ENCODE data around the gene WNT6. TPM values are rescaled to one million over a fixed set of nuclear protein-coding genes. Genes with fewer than 3 reads are reported as not detected.

WNT6 gene
- total RNA-seq, 6 experiments from 2014 or later, result 0.25 TPM; not detected in 5

- ATAC-seq, result no peak
- WGBS (ENCODE audit: insufficient coverage, low coverage, low lambda C conversion rate, missing lambda C conversion rate), result 38% methylated on average over 2 of the region's 2 CpGs
- no peaks in the 10 kb centered on the region for H3K9me3 ChIP-seq
- intact Hi-C loops (cut with DNase I), result no loop called here
- H3K36me3 ChIP-seq, result no peaks in the 10 kb centered on the region
- no peak overlapping the region for H3K27ac ChIP-seq
- peaks cover 0 to 32% of the 10 kb centered on the region in 2 donors for H3K27me3 ChIP-seq
- H3K4me3 ChIP-seq, result no peak overlapping the region
- peaks cover 0 to 11% (median 0%) of the 10 kb centered on the region in 4 donors for H3K4me1 ChIP-seq
- no peak for DNase-seq
- no peak for TF ChIP-seq CTCF (IDR thresholded peaks at IDR 0.05)
- TF ChIP-seq POLR2A (IDR thresholded peaks at IDR 0.05), result no peak
These were observed 16.2 kb downstream of the WNT6 start for GRCh38 chr2:218875692-218876246.

GRCh38 chr2:218876562-218877219 lies 17.1 kb downstream of the WNT6 start:
- peaks cover 0 to 24% of the 10 kb centered on the region in 2 donors for H3K27me3 ChIP-seq
- DNase-seq, result peak; percentile 53 to 63 (median 57)
- peaks cover 0 to 5% (median 0%) of the 10 kb centered on the region in 4 donors for H3K4me1 ChIP-seq
- no peak overlapping the region for H3K27ac ChIP-seq
- TF ChIP-seq CTCF (IDR thresholded peaks at IDR 0.05), result peak; percentile 86 to 93 (median 88)
- TF ChIP-seq POLR2A (IDR thresholded peaks at IDR 0.05), result no peak
- H3K4me3 ChIP-seq, result no peak overlapping the region
- no peaks in the 10 kb centered on the region for H3K9me3 ChIP-seq
- peak; percentile 55 to 82 (median 80) for ATAC-seq
- intact Hi-C loops (cut with DNase I), result no loop called here
- no peaks in the 10 kb centered on the region for H3K36me3 ChIP-seq
- 0% methylated on average over 3 of the region's 3 CpGs for WGBS (ENCODE audit: insufficient coverage, low coverage, low lambda C conversion rate, missing lambda C conversion rate)

- TF ChIP-seq CTCF (IDR thresholded peaks at IDR 0.05), result no peak
- no peak for TF ChIP-seq POLR2A (IDR thresholded peaks at IDR 0.05)
- Histone ChIP-seq H3K27me3 (peaks cover 0 to 25% of the 10 kb centered on the region in 2 donors), H3K36me3 (no peaks in the 10 kb centered on the region), H3K27ac (no peak overlapping the region), H3K4me3 (no peak overlapping the region), H3K4me1 (peaks cover 0 to 5% (median 0%) of the 10 kb centered on the region in 4 donors), H3K9me3 (no peaks in the 10 kb centered on the region)
- 20% methylated on average over 2 of the region's 6 CpGs for WGBS (ENCODE audit: insufficient coverage, low coverage, low lambda C conversion rate, missing lambda C conversion rate)
- intact Hi-C loops (cut with DNase I), result no loop called here
- no peak for ATAC-seq
- peak in 1 of 3 donors; percentile 30 for DNase-seq
These were observed 17.7 kb downstream of the WNT6 start for GRCh38 chr2:218877331-218877730.

- H3K27ac ChIP-seq, result no peak overlapping the region
- ATAC-seq, result no peak
- no peak overlapping the region for H3K4me3 ChIP-seq
These were observed 18.3 kb downstream of the WNT6 start for GRCh38 chr2:218877891-218878290.

More at GRCh38 chr2:218877891-218878290, 18.3 kb downstream of the WNT6 start:
- DNase-seq, result no peak
- H3K36me3 ChIP-seq, result no peaks in the 10 kb centered on the region
- H3K9me3 ChIP-seq, result no peaks in the 10 kb centered on the region
- TF ChIP-seq CTCF (IDR thresholded peaks at IDR 0.05), result no peak
- intact Hi-C loops (cut with DNase I), result no loop called here
- peaks cover 0 to 5% (median 0%) of the 10 kb centered on the region in 4 donors for H3K4me1 ChIP-seq
- H3K27me3 ChIP-seq, result peaks cover 0 to 26% of the 10 kb centered on the region in 2 donors
- 23% methylated on average over 2 of the region's 5 CpGs for WGBS (ENCODE audit: insufficient coverage, low coverage, low lambda C conversion rate, missing lambda C conversion rate)
